ENCODE data around the gene RCOR1.

- no peak for TF ChIP-seq CTCF (IDR thresholded peaks at IDR 0.05)
- TF ChIP-seq POLR2AphosphoS5 (IDR thresholded peaks at IDR 0.05), result no peak
- no peak for TF ChIP-seq POLR2A (IDR thresholded peaks at IDR 0.05)
- no peak for TF ChIP-seq EP300 (IDR thresholded peaks at IDR 0.05; ENCODE audit: low read depth)
These were observed 67.3 kb downstream of the RCOR1 start for GRCh38 chr14:102659797-102660196.

Measured in transverse colon (tissue), 4 donors.